Ureter (tissue), 1 donor: ENCODE measurements around the gene LRRC4C. TPM values are rescaled to one million over a fixed set of nuclear protein-coding genes. Genes with fewer than 3 reads are reported as not detected.
"Not testable (repeated sequence)": the region's sequence is repeated elsewhere in the genome, so short reads cannot be mapped to it uniquely, and the experiment has no call there.

Source experiments
- DNase-seq: peaks from one replicate; pipeline ENCODE4 v3.0.0-alpha.2; 2020; ENCODE audit warnings: low spot score
- total RNA-seq: library from RNA; stranded (reverse); gene quantifications from one replicate; pipeline ENCODE4 v1.2.4, GENCODE V29; 2023
- donor health status: DM: yes; HTN: yes; CAD: no.

The LRRC4C gene
- total RNA-seq, 1 donor from 2014 or later, result 3.6 TPM

- DNase-seq, result no peak
Observed at GRCh38 chr11:40240284-40240683, 1219.2 kb downstream of the LRRC4C start.

- DNase-seq, result no peak
Observed at GRCh38 chr11:40236526-40236925, 1222.9 kb downstream of the LRRC4C start.

GRCh38 chr11:40235841-40236240 lies 1223.6 kb downstream of the LRRC4C start:
- DNase-seq, result no peak

- no peak for DNase-seq
Observed at GRCh38 chr11:40230821-40231220, 1228.6 kb downstream of the LRRC4C start.

- no peak for DNase-seq
Observed at GRCh38 chr11:40228662-40229061, 1230.8 kb downstream of the LRRC4C start.

- DNase-seq, result no peak
Observed at GRCh38 chr11:40227730-40228129, 1231.7 kb downstream of the LRRC4C start.

GRCh38 chr11:40226654-40227053 lies 1232.8 kb downstream of the LRRC4C start:
- DNase-seq, result no peak

GRCh38 chr11:40223596-40224330 lies 1235.7 kb downstream of the LRRC4C start:
- DNase-seq, result no peak

- no peak for DNase-seq
Observed at GRCh38 chr11:40219401-40219800, 1240.1 kb downstream of the LRRC4C start.

GRCh38 chr11:40215556-40215955 lies 1243.9 kb downstream of the LRRC4C start:
- DNase-seq, result no peak

GRCh38 chr11:40207416-40207815 lies 1252.0 kb downstream of the LRRC4C start:
- no peak for DNase-seq

GRCh38 chr11:40204228-40204627 lies 1255.2 kb downstream of the LRRC4C start:
- no peak for DNase-seq

GRCh38 chr11:40203606-40204005 lies 1255.8 kb downstream of the LRRC4C start:
- no peak for DNase-seq

GRCh38 chr11:40202589-40203270 lies 1256.7 kb downstream of the LRRC4C start:
- DNase-seq, result no peak

GRCh38 chr11:40192590-40192989 lies 1266.9 kb downstream of the LRRC4C start:
- not testable (repeated sequence) for DNase-seq

- no peak for DNase-seq
Observed at GRCh38 chr11:40190294-40190693, 1269.2 kb downstream of the LRRC4C start.

GRCh38 chr11:40188848-40189247 lies 1270.6 kb downstream of the LRRC4C start:
- peak; percentile 47 for DNase-seq

GRCh38 chr11:40187295-40187694 lies 1272.2 kb downstream of the LRRC4C start:
- no peak for DNase-seq

- DNase-seq, result no peak
Observed at GRCh38 chr11:40186437-40187263, 1272.8 kb downstream of the LRRC4C start.

GRCh38 chr11:40185793-40186192 lies 1273.7 kb downstream of the LRRC4C start:
- DNase-seq, result no peak

GRCh38 chr11:40183073-40184064 lies 1276.1 kb downstream of the LRRC4C start:
- no peak for DNase-seq
